GM21737 (cell line): ENCODE data around the gene NR5A2.
A peak's percentile ranks its signal among the peaks of the same experiment; 100 is the strongest.

Experiments
- ATAC-seq: cut with Tn5 transposase; IDR thresholded peaks from one replicate; pipeline ENCODE4 v1.9.1; 2021; ENCODE audit warnings: mild to moderate bottlenecking, moderate library complexity; ENCODE audit not compliant: unreplicated experiment

NR5A2 gene

DNA sequence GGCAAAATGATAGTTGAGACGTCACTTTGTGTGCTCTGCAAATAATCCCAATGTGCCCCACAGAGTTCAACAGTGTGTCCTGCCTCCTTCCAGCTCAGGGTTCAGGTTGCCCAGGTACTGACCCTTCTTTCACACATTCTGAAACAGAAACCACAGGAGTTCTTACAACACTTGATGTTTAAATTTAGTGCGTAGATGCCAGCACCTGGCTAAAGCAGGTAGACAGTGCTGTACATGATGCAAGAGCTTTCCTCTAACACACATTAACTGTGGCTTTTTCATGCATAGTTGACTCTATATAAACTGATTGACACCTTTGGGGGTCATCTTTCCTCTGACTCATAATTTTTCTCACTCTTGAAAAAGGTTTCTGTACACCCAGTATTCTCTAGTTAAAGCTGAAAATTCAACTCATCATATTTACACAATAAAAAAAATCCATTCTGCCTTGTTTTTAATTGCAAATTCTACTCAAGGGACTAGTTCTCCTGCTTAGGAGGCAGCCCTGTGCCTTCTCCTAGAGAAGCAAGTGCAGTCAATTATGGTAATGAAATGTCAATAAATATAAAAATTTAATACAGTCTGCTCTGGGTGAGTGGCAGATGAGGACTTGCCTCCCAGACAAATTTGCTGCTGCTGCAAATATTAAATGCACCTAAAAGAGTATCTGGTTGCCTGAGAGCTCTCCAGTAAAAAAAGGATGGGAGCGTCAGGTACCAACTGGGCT is 91.4 kb downstream of the NR5A2 start:
- ATAC-seq = no peak

DNA sequence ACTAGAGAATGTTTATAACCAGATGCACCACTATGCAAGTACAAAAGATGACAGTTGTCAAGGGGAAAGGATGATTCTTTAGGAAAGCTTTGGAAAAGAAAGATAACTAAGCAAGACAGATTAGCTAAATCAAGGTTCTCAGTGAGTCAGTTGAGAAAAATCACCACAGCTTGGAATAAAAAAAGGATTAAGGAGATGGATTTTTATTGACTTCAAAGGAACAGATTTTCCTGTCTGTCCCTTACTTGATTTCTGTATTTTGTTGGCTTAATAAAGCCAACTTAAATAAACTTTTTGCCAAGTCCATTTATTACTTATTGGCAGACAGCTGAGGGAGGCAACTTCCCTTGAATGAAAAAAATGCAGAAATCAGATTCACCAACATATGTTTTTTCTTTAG is 93.9 kb downstream of the NR5A2 start:
- no peak for ATAC-seq

DNA sequence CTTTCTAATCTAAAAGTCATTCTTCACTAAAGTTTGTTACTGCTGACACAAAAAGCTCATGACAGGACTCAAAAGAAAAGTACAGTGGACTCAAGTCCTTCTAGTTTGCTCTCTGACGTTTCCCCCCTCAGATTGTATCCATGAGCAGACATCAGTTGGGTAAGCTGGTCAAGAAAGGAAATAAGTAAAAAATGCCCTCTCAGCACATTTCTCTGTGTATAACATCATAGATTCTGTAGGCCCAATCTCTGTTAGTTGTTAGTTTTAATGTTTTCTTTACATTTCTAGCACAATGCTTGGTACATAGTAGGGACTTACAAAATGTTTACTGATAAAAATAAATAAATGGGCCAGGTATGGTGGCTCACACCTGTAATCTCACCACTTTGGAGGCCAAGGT is 96.8 kb downstream of the NR5A2 start:
- ATAC-seq = no peak

DNA sequence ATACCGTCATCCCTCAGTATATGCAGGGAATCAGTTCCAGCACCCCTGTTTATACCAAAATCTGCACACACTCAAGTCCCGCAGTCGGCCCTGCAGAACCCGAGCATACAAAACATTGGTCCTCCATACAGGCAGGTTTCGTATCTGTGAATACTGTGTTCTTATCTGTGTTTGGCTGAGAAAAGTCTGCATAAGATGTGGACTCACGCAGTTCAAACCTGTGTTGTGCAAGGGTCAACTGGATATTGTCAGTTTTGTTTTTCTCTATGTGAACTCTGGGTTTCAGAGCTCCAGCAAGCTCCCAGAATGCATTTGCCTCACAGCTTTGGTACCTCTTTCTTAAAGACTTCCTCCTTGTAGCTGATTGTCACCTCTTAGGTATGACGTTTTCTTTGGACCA is 100.6 kb downstream of the NR5A2 start:
- no peak for ATAC-seq

DNA sequence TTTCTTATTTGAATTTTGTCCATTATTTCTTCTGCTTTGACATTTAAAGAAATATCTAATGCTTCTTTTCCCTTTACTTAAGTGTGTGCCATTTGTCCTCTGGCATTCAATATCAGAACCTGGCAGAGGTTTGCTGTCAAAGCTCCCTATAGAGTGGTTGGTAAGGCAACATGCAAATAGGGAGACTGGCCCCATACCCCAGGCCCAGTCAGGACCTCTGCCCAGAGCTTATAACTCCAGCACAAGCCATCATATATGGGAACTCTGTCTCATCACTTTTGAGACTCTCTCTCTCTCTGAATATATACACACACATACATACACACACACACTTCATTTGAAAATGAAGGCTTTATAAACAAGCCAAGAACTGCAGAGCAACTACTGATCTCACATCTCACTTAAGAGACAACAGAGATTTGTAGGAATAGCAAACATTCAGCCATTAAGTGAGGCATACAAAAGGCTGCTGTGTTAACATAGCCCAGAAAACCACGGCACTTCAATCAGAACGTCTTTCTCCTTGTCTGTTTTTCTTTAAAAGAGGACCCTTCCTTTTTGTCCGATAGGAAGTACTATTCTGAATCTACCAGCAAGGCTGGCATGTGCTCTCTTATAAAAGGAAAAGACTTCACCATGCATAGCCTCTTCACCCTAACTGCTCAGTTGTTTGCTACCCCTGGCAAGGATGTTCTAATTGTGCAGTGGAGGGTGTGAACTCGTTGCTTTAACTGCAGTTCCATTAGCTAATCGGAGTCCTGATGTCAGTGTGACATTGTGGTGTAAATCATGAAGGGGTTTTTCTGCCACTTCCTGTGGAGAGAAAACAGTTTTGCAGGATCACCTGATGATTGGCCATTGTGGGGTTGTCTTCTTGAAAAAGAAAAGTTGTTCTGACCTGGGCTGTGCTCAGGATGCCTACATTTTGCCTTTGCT is 101.7 kb downstream of the NR5A2 start:
- no peak for ATAC-seq

DNA sequence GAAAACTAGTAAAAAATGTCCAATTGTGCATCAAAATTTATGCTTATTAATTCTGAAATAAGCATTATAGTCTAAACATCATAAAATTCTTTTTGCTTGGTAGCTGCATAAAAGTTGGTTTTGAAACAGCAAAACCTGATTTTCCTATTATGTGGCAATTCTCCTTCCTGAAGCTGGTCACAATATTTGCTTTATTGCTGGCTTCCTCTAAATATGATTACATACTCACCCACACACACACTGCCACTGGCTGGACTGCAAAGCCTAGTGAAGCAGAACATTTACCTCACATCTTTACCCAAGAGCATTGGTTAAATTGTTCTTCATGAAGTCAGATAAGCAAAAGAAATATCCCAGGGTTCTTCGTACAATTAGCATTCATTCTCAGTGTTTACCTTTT is 103.0 kb downstream of the NR5A2 start:
- no peak for ATAC-seq

DNA sequence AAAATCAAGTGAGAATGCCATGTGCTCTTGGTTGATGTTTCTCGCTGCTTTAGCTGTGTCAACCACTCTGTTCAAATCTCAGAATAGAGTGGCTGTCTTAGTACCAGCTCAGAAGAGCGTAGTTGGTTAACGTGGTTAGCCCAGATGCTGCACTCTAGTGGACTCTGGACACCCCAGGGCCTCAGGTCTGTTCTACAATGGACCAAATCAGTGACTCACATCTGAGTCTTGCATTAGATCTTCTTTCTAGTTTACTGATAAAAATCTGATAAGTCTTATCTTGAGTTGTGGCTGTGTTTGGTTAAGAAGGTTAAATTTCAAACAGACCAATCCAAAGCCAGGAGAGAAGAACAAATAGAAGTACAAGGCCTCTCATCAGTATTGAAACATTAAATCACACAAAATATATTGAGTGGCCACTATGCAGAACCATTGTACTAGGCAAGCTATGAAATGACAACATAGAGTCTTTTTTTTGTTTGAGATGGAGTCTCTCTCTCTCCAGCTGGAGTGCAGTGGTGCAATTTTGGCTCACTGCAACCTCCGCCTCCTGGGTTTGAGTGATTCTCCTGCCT is 104.1 kb downstream of the NR5A2 start:
- no peak for ATAC-seq

DNA sequence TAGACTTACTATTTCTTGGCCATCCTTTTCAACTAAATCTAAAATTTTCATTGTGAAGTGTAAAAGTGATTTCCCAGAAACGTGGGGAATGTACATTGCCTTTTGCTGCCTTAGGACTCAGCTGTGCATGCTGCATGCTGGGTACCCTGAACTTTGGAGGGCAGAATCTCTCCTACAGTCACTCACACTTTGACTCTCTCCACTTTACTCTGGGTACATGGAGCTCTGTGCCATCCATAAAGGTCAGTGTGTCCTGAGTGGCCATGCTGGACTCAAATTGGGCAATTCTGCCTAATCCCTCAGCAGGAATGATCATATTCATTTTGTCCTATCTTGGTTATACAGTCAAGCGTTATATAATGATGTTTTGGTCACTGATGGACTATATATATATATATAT is 105.6 kb downstream of the NR5A2 start:
- ATAC-seq = no peak

DNA sequence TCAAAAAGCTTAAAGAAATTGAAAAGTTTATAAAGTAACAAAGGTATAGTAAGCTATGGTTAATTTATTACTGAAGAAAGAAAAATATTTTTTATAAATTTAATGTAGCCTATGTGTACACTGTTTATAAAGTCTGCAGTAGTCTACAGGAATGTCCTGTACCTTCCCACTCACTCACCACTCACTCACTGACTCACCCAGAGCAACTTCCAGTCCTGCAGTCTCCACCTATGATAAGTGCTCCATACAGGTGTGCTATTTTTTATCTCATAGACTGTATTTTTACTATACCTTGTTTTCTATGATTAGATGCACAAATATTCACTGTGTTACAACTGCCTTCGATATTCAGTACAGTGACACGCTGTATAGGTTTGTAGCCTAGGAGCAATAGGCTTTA is 106.6 kb downstream of the NR5A2 start:
- no peak for ATAC-seq

DNA sequence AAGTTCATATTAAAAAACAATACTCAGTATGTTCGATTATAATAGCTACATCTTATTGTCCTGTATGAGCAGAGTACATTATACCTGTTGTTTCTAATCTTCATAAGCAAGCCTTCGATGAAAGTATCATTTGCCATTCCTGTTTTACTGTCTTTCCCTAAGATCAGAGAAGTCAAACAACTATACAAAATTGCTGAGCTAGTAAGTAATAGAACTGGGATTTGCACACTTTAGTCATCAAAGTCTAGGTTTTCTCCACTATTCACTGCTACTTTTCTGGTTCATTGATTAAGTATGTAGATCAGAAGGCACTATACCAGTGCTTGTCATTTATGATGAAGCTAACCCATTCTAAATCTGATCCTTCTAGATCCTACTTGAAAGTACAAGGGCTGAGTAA is 108.9 kb downstream of the NR5A2 start:
- no peak for ATAC-seq

DNA sequence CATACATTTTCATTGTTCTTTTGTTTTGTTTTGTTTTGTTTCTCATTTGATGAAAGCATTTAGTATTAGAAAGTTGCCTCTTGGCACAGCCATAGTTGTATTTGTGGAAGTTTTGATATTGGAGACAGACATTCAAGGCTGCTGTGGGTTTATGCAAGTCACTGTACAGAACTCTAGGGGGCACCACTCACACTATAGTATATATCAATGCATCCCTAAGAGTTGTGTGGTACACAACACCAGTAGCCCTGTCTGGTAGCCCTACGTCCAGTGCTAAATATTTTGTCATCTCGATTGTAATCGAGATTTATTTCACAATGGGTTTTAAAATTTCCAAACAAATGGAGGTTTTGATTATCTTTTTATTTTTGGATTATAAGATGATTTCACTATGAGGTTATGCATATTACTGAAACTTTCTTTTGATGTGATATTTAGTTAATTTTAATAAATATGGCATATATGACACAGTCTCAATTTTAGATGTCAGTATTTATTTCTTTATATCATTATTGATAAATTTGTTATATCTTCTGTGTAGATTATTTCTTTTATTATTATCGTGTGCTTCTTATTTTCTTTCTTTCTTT is 112.2 kb downstream of the NR5A2 start:
- ATAC-seq = no peak

DNA sequence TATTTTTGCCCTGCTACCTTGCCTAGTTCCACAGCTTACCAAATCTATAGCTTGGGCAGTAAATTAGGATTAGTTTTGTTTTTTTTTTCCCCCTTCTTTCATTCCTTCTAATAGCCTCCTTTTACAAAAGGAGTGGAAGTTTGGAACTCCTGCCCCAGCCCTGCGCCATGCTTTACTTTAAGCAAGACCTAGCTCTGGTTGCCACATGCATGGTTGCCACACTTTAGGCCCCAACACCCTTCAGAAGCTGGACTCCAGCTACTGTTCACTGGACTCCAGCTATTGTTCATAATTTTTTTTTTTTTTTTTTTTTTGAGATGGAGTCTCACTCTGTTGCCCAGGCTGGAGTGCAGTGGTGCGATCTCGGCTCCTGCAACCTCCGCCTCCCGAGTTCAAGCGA is 115.8 kb downstream of the NR5A2 start:
- no peak for ATAC-seq

DNA sequence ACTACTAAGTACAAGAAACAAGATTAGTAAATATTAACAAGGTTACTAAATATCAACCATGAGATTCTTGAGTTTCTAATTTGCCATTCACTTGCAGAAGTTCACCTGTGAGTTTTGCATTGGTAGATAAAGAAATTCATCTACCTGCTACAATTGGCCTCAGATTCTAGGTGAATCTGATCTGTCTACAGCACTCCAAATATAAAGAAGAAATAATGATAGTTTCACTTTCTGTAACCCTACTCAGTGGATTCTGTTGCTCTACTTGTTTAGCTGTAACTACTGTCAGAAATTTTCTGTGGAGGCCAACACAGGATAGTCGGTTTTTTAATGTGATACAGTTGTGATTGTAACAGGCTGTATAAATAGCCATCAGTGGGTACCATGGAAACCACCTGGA is 118.6 kb downstream of the NR5A2 start:
- no peak for ATAC-seq

DNA sequence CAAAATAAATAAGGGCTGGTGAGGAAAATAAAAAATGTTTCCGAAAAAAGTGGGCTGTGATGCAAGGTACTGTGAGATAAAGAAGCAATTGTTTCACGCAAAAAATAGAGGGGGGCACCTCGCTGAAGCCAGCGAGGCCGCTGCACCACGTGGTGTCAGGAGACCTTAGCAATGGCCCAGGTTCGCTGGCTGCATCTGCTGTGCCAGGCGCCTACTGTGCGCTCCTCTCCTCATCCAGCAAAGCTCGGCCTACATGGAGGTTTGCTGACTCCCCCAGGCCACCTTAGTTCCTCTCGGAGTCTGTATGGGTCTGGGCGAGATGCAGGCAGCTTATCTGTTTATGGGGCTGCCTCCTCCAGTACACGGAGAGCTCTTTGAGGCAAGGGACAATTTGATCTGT is 119.6 kb downstream of the NR5A2 start:
- no peak for ATAC-seq

DNA sequence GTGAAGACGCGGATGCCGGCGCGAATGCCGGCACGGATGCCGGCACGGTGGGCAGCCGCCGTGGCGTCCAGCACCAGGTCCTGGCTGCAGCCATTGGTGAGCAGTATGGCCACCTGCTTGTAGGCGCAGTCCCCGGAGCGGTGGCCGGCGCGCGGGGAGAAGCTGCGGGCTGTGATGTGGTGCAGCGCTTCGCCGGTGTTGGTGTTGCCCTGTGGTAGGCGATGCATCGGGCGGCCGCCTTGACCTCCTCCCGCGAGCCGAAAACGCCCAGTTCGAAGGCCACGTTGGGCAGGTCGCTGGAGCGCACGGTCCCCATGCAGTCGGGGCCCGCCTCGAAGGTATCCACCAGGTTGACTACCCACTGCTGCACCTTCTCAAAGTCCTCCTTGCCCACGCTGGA is 120.2 kb downstream of the NR5A2 start:
- ATAC-seq = no peak

DNA sequence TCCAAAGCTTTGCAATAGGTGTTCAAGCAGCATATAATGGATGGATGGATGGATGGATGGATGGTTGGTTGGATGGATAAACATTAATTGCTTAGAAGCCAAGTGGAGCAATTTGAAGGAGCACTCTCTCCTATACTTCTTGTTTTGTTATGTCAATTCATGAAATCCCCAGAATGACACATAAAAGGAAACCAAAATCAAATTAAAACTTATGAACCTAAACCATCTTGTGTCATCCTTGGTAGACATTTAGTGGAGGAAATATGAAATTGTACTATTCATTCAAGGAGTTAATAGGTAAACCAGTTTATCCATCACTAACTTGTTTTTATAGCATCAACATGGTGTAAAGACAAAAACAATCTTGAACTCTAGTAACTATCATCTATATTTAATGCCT is 122.5 kb downstream of the NR5A2 start:
- no peak for ATAC-seq

DNA sequence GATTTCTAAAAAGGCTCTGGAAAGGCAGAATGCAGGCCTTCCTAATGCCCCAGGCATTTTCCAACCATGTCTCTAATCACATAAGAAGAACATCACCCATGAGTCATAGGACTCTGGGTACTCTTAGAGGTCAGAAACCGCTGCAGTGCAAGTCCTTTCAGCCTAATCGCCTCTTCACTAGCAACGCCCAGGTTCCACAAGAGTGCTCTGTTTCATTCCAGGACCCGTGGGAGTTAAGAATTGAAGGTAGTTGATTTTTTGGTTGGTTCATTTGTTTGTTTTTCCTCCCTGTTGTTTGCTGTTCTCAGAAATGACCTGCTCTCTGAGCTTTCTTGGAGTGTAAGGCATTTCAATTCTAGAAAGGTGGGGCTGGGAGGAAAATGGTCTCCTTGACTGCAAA is 123.2 kb downstream of the NR5A2 start:
- no peak for ATAC-seq

DNA sequence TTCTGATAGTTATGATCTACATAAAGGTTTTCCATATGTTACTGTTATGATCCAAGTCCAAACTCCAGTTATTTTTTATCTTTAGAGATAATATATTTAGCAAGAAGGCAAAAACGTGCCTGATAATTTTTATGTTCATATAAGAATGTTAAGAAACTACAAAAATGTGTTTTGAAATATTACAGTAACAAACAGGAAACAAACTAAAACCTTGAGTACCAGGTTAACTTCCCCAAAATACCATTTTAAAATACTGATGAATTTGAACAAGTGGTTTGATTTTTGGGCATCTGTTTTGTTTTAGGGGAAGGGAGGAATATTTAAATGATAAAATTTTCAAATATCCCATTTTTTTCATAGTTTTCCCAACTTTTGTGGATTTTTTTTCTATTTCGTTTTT is 124.8 kb downstream of the NR5A2 start:
- ATAC-seq = no peak

DNA sequence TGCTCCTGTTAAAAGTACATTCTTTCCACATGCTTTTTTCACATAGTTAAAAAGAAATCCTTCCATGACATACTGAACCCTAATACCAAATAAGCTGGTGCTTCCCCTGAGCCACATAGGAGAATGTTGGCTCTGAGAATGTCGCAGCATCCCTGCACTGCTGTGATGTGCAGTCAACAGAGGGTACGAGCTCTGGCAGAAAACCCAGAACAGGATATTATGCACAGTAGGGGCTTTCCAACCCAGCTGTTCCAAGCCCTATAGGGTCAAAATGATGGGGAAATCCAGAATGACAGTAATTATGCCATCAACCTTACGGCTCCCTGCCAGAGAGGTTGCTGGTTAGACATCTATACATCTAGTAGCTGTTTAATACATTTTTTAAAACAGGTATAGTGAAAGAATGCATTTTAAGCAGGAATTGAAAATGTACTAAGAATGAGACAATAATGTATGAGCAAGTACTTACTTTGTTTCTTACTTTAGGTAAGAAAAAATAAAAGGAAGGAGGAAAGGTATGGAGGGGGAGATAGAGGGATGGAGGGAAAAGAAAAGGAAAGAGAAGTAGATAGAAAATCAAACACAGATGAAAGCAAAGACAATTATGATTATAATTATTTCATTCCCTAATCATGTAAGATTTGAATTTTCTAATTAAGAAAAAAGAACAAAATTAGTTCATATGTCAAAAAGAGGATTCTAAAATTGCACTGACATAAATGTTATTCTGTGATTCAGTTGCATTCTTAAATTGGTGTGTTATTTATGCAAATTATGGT is 126.0 kb downstream of the NR5A2 start:
- peak; percentile 65 for ATAC-seq

DNA sequence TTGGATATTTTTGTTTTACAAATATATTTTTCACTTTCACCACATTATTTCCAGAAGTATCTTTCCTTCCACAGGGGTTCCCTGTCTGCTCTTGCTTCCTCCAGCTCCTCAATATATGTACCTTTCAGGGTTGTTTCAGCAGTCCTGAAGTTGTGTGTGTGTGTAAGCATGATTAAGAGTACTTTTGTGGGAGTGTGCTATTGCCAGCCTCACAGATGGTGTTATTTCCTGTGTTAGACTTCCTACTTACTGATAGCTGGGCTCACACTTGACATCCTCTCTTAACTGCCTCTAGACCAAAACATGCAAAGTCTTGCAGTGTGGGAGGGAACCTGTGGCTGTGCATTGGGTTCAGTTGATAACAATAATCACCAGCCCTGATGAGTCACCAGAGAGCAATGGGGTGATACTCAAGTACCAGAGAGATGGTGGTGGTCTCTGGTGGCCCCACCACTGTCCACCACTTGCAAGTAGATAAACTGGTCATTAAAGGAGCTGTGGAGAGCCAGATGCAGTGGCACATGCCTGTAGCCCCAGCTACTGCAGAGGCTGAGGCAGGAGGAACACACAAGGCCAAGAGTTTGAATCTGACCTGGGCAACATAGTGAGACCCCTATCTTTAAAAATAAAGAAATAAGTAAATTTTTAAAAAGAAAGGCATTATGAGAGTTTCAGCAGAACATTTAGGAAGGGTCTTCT is 126.7 kb downstream of the NR5A2 start:
- ATAC-seq = peak; percentile 89
